Stimulated activated CD4-positive, alpha-beta T cell treated with anti-CD3 and anti-CD28 coated beads, TNF-alpha, amount 100 ng/mL, for 24 hours (primary cell): Measurements from ENCODE around the gene EPB41L2.

Experiments
- DNase-seq, 3 experiments: peaks; one replicate each; pipeline ENCODE4 v3.0.0-alpha.2; 2020; ENCODE audit warnings: low read depth in 3 of 3

The EPB41L2 gene

DNA sequence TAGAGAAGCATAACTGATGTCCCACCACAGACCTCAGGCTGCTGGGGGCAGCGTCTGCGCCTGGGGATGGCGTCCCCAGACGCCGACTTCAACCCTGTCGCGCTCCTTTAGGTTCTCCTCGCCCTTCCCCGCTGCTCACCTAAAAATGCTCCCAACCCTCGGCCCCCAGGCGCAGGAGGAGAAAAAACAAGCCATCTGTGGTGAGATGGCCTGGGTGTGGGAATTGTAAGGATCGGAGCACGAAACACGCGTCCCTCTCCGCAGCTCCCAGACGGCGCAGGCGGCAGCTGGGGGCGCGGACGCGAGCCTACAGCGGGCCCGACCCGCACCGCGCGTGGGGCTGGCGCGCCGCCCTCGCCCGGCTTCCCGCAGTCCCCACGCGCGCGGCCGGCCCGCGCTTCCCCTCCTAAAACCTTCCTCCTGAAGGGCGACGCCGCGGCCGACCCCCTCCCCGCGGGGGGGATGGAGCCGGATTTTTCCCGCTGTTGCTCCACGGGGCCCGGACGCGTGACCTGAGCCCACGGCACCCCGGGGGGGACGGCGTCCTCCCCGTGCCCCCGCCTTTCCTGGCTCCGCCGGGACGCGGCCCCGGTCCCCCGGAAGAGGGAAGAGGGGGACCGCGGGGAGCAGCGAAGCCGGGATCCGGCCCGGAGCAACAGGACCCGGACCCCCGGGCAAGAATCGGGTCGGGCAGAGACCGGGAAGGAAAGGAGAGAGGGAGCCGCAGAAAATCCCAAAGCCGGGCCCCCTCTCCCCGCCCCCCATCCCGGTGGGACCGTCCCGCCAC lies 611 bp downstream of the EPB41L2 start:
- peak in 1 of 3 experiments; percentile 5 for DNase-seq

DNA sequence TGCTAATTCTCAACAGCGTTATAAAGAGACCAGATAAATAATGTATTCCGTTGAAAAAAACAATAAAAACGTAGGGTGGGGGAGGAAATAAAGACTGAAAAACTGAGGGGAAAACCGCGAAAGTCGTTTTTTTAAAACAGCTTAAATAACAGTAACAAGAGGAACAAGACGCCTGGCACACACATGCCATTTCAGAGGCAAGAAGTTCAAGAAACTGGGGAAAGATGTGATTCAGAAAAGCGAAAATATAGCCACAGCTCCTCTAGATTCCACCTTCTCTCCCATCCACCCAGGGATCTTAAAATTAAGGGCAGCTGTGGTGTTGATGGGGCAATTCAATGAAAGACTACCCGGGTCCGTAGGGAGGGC lies 1.3 kb downstream of the EPB41L2 start:
- no peak for DNase-seq

GRCh38 chr6:131061041-131061750 lies 1.8 kb downstream of the EPB41L2 start:
- no peak for DNase-seq

GRCh38 chr6:131060311-131060710 lies 2.7 kb downstream of the EPB41L2 start:
- no peak for DNase-seq

DNA sequence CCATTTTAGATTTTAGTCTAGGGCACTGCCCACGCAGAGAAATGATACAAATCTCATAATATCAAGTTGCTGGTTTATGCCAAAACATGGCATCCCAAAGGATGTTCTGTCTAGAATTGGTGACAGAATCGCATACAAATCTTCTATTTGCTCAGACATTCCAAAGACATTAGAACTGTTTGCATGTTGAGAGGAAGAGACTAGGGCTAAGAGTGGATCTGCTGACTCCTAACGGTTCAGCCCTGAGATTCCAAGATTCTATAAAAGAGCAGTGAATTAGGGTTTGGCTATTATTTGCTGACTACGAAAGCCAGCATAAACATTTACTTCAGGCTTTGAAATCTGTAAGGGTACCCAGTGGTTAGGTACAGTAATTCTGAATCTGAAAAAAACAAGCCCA lies 3.6 kb downstream of the EPB41L2 start:
- DNase-seq, result no peak

DNA sequence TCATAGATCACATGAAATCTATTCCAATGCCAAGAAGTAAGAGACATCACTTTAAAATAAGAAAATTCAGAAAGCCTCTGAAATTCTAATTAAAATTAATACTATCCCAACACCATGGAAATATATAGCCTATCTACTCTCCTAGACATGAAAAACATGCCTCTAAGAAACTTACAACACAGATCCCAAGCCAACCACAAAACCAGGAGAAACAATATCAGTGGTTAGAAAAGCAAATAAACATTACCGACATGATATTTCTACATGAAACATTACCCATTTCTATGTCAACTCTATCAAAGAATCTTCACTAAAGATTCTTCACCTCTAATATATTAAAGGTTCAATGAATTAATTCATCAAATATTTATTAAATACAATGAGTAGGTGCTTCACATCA lies 4.8 kb downstream of the EPB41L2 start:
- DNase-seq, result no peak

GRCh38 chr6:131054392-131055250 lies 8.4 kb downstream of the EPB41L2 start:
- DNase-seq, result no peak

DNA sequence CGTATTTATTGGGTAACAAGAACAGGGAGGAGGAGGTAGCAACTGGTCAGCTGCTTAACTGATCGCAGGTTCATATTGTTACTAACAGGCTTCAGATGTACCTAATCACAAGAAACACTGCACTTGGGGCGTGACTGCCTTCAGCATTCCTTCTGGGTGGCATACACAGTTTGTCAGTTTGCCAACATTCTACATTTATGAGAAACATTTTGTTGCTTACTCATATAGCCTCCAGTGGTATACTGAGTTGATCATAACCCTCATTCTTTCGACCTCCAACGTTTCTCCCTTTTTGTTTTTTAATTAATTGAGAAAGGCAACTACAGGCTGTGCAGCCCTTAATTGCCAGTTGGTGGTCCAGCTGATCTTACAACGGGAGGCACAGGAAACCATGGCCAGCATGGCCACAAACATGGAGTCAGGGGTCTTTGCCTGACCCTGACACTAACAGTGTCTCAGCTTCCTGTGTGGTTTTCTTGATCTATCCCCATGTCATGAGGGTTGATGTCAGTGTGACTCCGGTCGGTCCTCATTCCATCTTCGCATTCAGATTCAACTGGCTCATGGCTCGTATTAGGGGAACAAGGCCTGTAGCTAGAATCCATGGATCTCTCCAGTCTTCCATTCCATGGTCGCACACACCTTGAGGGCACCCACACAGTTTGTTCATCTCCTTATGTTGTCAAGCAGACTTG lies 9.4 kb downstream of the EPB41L2 start:
- DNase-seq, result no peak

DNA sequence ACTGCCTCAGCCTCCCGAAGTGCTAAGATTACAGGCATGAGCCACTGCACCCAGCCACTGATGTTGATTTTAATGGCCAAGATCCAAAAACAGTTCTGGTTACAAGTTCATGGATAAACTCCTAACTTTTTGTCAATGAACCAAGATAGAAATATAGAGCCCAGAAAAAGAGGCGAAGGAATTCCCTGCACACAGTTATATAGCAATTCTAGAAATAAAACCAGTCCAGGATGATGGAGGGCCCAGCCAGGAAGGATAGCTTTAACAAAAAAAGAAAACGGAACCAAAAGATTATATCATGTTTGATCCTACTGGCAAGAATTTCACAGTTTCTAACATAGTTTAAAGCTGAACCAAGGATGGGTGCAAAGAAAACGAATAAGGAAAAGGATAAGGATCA lies 10.9 kb downstream of the EPB41L2 start:
- no peak for DNase-seq

DNA sequence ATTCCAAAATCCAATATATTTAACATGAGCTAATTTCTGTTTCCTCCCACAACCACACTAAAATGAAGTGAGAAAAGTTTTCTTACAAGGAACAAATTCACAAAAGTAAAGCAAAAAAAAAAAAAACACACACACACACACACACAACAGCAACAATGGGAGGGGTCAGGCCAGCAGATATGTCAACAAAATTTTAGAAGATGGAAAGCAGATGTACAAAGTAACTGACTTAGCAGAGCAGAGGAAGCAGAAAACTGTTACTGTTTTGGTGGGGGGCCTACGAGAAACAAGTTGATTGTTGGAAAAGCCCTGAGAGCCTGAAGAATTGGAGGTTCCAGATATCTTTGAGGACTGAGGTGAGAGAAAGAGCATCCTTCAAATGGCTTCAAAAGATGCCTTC lies 11.7 kb downstream of the EPB41L2 start:
- no peak for DNase-seq

DNA sequence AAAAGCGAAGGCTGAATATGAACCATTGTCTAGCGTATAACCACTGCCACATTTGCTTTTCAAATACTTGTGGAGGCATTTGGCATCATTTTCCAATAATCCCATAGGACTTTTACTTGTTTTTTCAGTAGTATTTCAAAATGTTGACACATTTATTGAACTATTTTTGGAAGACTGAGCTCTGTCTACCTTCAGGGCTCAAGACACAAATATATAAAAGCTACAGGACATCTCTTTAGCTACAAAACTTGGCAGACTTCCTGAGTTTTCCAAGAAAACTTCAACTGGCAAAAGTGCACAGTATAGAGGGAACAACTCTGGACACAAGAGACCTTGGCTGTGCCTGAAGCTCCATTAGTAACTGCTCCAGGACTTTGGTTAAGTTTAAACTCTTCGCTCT lies 13.4 kb downstream of the EPB41L2 start:
- DNase-seq, result no peak

DNA sequence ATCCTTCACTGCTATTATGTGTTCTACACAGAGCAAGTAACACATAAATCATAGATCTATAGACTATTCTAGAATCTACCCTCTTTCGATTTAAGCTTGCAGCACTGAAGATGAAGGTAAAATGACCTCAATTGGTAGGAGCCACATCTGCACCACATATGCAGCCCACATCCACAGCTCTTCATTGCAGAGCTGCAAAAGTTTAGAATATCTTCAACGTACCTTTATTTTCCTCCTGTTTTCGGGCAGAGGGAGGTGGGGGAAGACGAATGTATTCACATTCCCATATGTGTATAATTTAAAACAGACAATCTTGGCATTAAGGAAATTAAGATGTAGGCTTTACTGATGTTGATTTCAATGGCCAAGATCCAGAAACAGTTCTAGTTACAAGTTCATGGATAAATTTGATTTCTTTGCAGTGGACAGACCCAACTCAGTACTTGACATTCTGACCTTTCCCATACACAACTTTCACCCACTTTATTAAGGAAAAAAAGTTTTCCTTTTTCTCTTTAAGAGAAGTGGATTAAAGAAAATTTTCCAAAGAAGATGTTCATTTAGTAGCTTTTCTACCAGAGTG lies 14.0 kb downstream of the EPB41L2 start:
- DNase-seq, result no peak

- no peak for DNase-seq
These were observed 14.6 kb downstream of the EPB41L2 start for GRCh38 chr6:131048459-131048858.

DNA sequence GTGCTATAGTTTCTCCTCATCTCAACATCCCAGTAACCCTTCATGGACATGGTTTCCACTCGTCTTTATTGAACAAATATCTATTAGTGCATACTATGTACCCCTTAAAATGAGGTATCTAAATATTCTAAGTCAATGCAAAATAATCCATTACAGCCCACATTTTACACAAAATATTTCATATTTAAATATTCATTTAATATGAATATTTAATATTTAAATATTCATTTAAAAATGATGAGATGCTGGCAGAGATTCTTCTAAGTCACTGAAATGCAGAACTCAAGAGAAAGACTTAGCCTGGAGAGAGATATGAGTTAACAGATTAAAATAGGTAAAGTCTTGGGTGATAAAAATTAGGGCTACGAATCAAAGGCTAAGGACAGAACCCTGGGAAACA lies 17.9 kb downstream of the EPB41L2 start:
- DNase-seq, result no peak

- DNase-seq, result no peak
These were observed 19.1 kb downstream of the EPB41L2 start for GRCh38 chr6:131043902-131044447.

DNA sequence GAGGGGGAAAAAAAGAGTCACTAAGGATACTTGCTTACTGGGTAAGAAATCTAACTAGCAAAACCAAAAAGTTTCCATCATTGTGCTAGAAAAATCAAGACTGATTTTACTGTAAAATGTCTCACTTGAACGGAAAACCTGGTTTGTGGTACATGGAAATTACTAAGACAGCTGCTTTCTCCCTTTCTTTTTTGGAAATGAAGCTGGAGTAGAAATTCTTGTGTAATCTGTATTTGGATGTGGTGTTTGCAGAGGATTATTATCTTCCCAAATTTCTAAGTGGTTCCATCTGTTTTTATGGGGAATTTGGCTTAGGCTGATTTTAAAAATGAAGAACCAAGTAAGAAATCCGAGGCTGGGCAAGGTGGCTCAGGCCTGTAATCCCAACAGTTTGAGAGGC lies 20.4 kb downstream of the EPB41L2 start:
- DNase-seq, result no peak

DNA sequence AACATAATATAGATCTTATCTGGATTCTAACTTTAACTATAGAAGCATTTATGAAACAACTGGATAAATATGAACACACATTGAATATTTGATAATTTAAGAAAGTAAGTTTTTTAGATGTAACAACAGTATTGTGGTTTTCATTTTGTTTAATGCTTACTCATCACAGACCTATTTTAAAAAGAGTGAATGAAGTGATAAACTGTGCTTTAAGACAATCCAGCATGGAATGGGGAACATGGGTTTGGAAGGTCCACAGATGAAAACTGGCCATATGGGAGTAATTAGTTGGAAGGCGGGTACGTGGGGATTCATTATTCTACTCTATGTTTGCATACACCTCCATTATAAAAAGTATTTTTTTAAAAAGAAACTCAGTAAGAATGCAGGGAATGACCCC lies 21.2 kb downstream of the EPB41L2 start:
- no peak for DNase-seq

DNA sequence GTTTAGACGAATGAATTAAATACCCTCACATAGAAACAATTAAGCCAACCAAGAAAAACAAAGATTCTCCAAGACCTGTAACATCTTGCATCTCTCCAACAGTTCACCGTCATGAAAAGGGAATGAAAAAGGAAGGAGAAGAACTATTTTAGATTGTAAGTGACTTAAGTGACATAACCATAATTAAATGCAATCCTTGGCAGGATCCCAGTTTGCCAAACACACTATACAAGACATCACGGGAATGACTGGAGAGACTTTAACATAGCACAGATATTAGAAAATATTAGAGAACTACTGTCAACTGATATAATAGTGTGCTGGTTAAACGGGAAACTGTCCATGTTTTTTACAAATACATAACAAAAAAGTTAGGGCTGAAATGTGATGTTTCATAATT lies 22.2 kb downstream of the EPB41L2 start:
- no peak for DNase-seq

DNA sequence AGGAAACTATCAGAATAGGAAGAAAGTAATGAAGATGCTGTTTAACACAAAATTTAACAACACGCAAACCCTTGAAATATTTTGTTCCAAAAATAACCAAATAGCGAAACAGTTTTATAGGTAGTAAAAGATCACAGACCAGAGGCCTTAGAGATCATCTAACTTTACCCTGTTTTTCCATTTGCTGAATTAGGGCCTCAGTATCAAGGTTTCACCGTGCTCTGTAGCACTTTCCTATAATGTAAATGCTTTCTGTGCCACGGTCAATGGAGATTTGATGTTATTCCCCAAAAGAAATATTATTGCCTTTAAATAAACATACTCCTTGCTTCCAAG lies 23.7 kb downstream of the EPB41L2 start:
- DNase-seq, result no peak

DNA sequence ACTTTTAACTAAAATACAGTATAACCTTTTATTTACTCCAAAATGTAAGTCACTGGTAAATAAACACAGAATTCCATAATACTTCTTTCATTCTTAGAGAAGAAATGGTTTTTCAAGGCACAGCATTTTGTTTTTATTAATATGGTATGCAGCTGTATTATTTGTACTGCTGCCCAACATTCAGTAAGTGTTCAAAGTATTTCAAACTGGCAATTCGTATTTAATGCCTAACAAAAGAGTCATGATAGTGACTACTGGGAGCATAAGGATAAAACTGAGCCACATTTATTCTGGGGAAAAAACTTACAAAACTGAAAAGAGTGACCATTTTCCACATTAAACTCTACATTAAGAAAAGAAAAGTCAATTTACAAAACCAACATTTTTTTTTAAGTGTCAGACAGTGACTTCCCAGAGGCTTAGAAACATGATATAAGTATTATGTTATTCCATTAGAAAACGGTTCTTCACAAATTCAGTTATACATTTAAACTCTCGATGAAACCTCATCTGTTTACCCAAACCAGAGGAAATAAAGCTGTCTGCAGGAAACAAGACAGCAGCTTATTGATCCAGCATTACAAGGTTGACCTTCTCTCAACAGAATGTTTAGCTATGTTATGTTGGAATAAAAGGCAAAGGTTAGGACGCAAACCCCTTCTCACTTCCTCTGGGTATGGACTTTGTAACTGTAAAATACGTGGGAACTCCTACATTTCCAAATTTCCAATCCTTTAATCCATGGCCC lies 24.3 kb downstream of the EPB41L2 start:
- no peak for DNase-seq
